ENCODE results near the gene ARID5A.
A peak's percentile ranks its signal among the peaks of the same experiment; 100 is the strongest.

ARID5A gene

GRCh38 chr2:96537066-96537733 lies 648 bp downstream of the ARID5A start:
- H3K27ac ChIP-seq (ENCODE audit: low read length) = peak overlapping the region; percentile 65
- no peaks in the 10 kb centered on the region for H3K27me3 ChIP-seq (ENCODE audit: low read depth, low read length)
- H3K4me1 ChIP-seq (ENCODE audit: control insufficient read depth in 1 of 2, insufficient read depth in 2 of 2, low read length in 2 of 2) = peaks cover 29 to 52% of the 10 kb centered on the region in 2 donors
- H3K36me3 ChIP-seq (ENCODE audit: control insufficient read depth in 1 of 2, insufficient read depth in 2 of 2, low read length in 2 of 2) = peaks cover 2% of the 10 kb centered on the region in 2 donors
- H3K4me3 ChIP-seq (ENCODE audit: low read depth in 1 of 2, low read length in 2 of 2) = peak overlapping the region; percentile 61 to 87
- H3K9me3 ChIP-seq (ENCODE audit: control insufficient read depth in 1 of 2, low read length in 2 of 2) = no peaks in the 10 kb centered on the region

- H3K36me3 ChIP-seq (ENCODE audit: control insufficient read depth in 1 of 2, insufficient read depth in 2 of 2, low read length in 2 of 2) = peaks cover 7 to 8% of the 10 kb centered on the region in 2 donors
- H3K4me1 ChIP-seq (ENCODE audit: control insufficient read depth in 1 of 2, insufficient read depth in 2 of 2, low read length in 2 of 2) = peaks cover 22 to 48% of the 10 kb centered on the region in 2 donors
- peak overlapping the region; percentile 65 for H3K27ac ChIP-seq (ENCODE audit: low read length)
- peak overlapping the region; percentile 61 to 87 for H3K4me3 ChIP-seq (ENCODE audit: low read depth in 1 of 2, low read length in 2 of 2)
- no peaks in the 10 kb centered on the region for H3K27me3 ChIP-seq (ENCODE audit: low read depth, low read length)
- no peaks in the 10 kb centered on the region for H3K9me3 ChIP-seq (ENCODE audit: control insufficient read depth in 1 of 2, low read length in 2 of 2)
Measured at GRCh38 chr2:96537734-96538486, 1.4 kb downstream of the ARID5A start.

- Histone ChIP-seq H3K27ac (ENCODE audit: low read length) (peak overlapping the region; percentile 65), H3K27me3 (ENCODE audit: low read depth, low read length) (no peaks in the 10 kb centered on the region), H3K9me3 (ENCODE audit: control insufficient read depth in 1 of 2, low read length in 2 of 2) (no peaks in the 10 kb centered on the region), H3K4me1 (ENCODE audit: control insufficient read depth in 1 of 2, insufficient read depth in 2 of 2, low read length in 2 of 2) (peaks cover 16 to 43% of the 10 kb centered on the region in 2 donors), H3K36me3 (ENCODE audit: control insufficient read depth in 1 of 2, insufficient read depth in 2 of 2, low read length in 2 of 2) (peaks cover 7 to 8% of the 10 kb centered on the region in 2 donors), H3K4me3 (ENCODE audit: low read depth in 1 of 2, low read length in 2 of 2) (peak overlapping the region; percentile 61 to 87)
Measured at GRCh38 chr2:96538487-96539214, 2.1 kb downstream of the ARID5A start.

- Histone ChIP-seq H3K9me3 (ENCODE audit: control insufficient read depth in 1 of 2, low read length in 2 of 2) (no peaks in the 10 kb centered on the region), H3K4me1 (ENCODE audit: control insufficient read depth in 1 of 2, insufficient read depth in 2 of 2, low read length in 2 of 2) (peaks cover 10 to 36% of the 10 kb centered on the region in 2 donors), H3K4me3 (ENCODE audit: low read depth in 1 of 2, low read length in 2 of 2) (peak overlapping the region; percentile 61 to 87), H3K27me3 (ENCODE audit: low read depth, low read length) (no peaks in the 10 kb centered on the region), H3K27ac (ENCODE audit: low read length) (peak overlapping the region; percentile 14), H3K36me3 (ENCODE audit: control insufficient read depth in 1 of 2, insufficient read depth in 2 of 2, low read length in 2 of 2) (peaks cover 7 to 8% of the 10 kb centered on the region in 2 donors)
Measured at GRCh38 chr2:96539215-96539920, 2.8 kb downstream of the ARID5A start.

- Histone ChIP-seq H3K9me3 (ENCODE audit: control insufficient read depth in 1 of 2, low read length in 2 of 2) (no peaks in the 10 kb centered on the region), H3K27me3 (ENCODE audit: low read depth, low read length) (no peaks in the 10 kb centered on the region), H3K27ac (ENCODE audit: low read length) (no peak overlapping the region), H3K4me1 (ENCODE audit: control insufficient read depth in 1 of 2, insufficient read depth in 2 of 2, low read length in 2 of 2) (peaks cover 5 to 28% of the 10 kb centered on the region in 2 donors), H3K4me3 (ENCODE audit: low read depth in 1 of 2, low read length in 2 of 2) (peak overlapping the region in 1 of 2 donors; percentile 87), H3K36me3 (ENCODE audit: control insufficient read depth in 1 of 2, insufficient read depth in 2 of 2, low read length in 2 of 2) (peaks cover 7 to 8% of the 10 kb centered on the region in 2 donors)
Measured at GRCh38 chr2:96540136-96540535, 3.6 kb downstream of the ARID5A start.

- Histone ChIP-seq H3K36me3 (ENCODE audit: control insufficient read depth in 1 of 2, insufficient read depth in 2 of 2, low read length in 2 of 2) (peaks cover 8 to 15% of the 10 kb centered on the region in 2 donors), H3K27ac (ENCODE audit: low read length) (no peak overlapping the region), H3K27me3 (ENCODE audit: low read depth, low read length) (no peaks in the 10 kb centered on the region), H3K4me3 (ENCODE audit: low read depth in 1 of 2, low read length in 2 of 2) (no peak overlapping the region), H3K9me3 (ENCODE audit: control insufficient read depth in 1 of 2, low read length in 2 of 2) (no peaks in the 10 kb centered on the region), H3K4me1 (ENCODE audit: control insufficient read depth in 1 of 2, insufficient read depth in 2 of 2, low read length in 2 of 2) (peaks cover 5 to 22% of the 10 kb centered on the region in 2 donors)
Measured at GRCh38 chr2:96541398-96542152, 5.0 kb downstream of the ARID5A start.

- Histone ChIP-seq H3K4me1 (ENCODE audit: control insufficient read depth in 1 of 2, insufficient read depth in 2 of 2, low read length in 2 of 2) (peaks cover 5 to 22% of the 10 kb centered on the region in 2 donors), H3K9me3 (ENCODE audit: control insufficient read depth in 1 of 2, low read length in 2 of 2) (no peaks in the 10 kb centered on the region), H3K36me3 (ENCODE audit: control insufficient read depth in 1 of 2, insufficient read depth in 2 of 2, low read length in 2 of 2) (peaks cover 14 to 18% of the 10 kb centered on the region in 2 donors), H3K4me3 (ENCODE audit: low read depth in 1 of 2, low read length in 2 of 2) (no peak overlapping the region), H3K27ac (ENCODE audit: low read length) (no peak overlapping the region), H3K27me3 (ENCODE audit: low read depth, low read length) (no peaks in the 10 kb centered on the region)
Measured at GRCh38 chr2:96542357-96542977, 5.9 kb downstream of the ARID5A start.

- Histone ChIP-seq H3K36me3 (ENCODE audit: control insufficient read depth in 1 of 2, insufficient read depth in 2 of 2, low read length in 2 of 2) (peaks cover 41 to 52% of the 10 kb centered on the region in 2 donors), H3K4me3 (ENCODE audit: low read depth in 1 of 2, low read length in 2 of 2) (no peak overlapping the region), H3K27me3 (ENCODE audit: low read depth, low read length) (no peaks in the 10 kb centered on the region), H3K4me1 (ENCODE audit: control insufficient read depth in 1 of 2, insufficient read depth in 2 of 2, low read length in 2 of 2) (peaks cover 0 to 8% of the 10 kb centered on the region in 2 donors), H3K9me3 (ENCODE audit: control insufficient read depth in 1 of 2, low read length in 2 of 2) (no peaks in the 10 kb centered on the region), H3K27ac (ENCODE audit: low read length) (no peak overlapping the region)
Measured at GRCh38 chr2:96546321-96546720, 9.8 kb downstream of the ARID5A start.

GRCh38 chr2:96546797-96547196 lies 10.2 kb downstream of the ARID5A start:
- Histone ChIP-seq H3K27ac (ENCODE audit: low read length) (no peak overlapping the region), H3K36me3 (ENCODE audit: control insufficient read depth in 1 of 2, insufficient read depth in 2 of 2, low read length in 2 of 2) (peaks cover 41 to 57% of the 10 kb centered on the region in 2 donors), H3K9me3 (ENCODE audit: control insufficient read depth in 1 of 2, low read length in 2 of 2) (no peaks in the 10 kb centered on the region), H3K4me1 (ENCODE audit: control insufficient read depth in 1 of 2, insufficient read depth in 2 of 2, low read length in 2 of 2) (peaks cover 0 to 8% of the 10 kb centered on the region in 2 donors), H3K27me3 (ENCODE audit: low read depth, low read length) (no peaks in the 10 kb centered on the region), H3K4me3 (ENCODE audit: low read depth in 1 of 2, low read length in 2 of 2) (no peak overlapping the region)

GRCh38 chr2:96547203-96547641 lies 10.7 kb downstream of the ARID5A start:
- H3K27ac ChIP-seq (ENCODE audit: low read length) = no peak overlapping the region
- no peak overlapping the region for H3K4me3 ChIP-seq (ENCODE audit: low read depth in 1 of 2, low read length in 2 of 2)
- peaks cover 39 to 59% of the 10 kb centered on the region in 2 donors for H3K36me3 ChIP-seq (ENCODE audit: control insufficient read depth in 1 of 2, insufficient read depth in 2 of 2, low read length in 2 of 2)
- H3K27me3 ChIP-seq (ENCODE audit: low read depth, low read length) = no peaks in the 10 kb centered on the region
- H3K4me1 ChIP-seq (ENCODE audit: control insufficient read depth in 1 of 2, insufficient read depth in 2 of 2, low read length in 2 of 2) = peaks cover 0 to 8% of the 10 kb centered on the region in 2 donors
- no peaks in the 10 kb centered on the region for H3K9me3 ChIP-seq (ENCODE audit: control insufficient read depth in 1 of 2, low read length in 2 of 2)

All from muscle layer of duodenum (tissue), 2 donors.